ENCODE measurements around the gene HLA-B.

DNA sequence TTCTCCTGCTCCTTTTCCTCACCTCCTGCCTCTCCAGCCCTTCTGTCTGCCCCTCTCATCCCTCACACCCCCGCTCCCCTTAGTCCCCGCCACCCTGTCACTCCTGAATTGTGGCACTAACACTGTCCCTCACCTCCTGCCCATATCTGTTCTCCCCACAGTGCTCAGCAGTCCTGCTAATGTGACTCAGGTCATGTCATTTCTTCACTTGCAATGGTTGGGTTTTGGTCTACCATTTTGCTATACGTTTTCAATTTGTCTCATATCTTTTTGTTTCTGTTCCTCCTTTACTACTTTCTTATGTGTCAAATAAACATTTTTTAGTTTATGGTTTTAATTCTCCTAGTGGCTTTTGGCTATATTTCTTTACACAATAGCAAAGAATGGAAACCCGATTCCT lies 1.3 kb upstream of the HLA-B start:
- TF ChIP-seq, protein P1, sequence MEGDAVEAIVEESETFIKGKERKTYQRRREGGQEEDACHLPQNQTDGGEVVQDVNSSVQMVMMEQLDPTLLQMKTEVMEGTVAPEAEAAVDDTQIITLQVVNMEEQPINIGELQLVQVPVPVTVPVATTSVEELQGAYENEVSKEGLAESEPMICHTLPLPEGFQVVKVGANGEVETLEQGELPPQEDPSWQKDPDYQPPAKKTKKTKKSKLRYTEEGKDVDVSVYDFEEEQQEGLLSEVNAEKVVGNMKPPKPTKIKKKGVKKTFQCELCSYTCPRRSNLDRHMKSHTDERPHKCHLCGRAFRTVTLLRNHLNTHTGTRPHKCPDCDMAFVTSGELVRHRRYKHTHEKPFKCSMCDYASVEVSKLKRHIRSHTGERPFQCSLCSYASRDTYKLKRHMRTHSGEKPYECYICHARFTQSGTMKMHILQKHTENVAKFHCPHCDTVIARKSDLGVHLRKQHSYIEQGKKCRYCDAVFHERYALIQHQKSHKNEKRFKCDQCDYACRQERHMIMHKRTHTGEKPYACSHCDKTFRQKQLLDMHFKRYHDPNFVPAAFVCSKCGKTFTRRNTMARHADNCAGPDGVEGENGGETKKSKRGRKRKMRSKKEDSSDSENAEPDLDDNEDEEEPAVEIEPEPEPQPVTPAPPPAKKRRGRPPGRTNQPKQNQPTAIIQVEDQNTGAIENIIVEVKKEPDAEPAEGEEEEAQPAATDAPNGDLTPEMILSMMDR (IDR thresholded peaks at IDR 0.05), result no peak
- no peak for TF ChIP-seq POLR2A (IDR thresholded peaks at IDR 0.05)

Data from thyroid gland (tissue), 4 donors.